K562 (cell line): ENCODE data around the gene EEF1AKMT1. TPM values are rescaled to one million over a fixed set of nuclear protein-coding genes. Genes with fewer than 3 reads are reported as not detected.

Source experiments
- ATAC-seq: fragments of 200-7000 bp; cut with Tn5 transposase; 3 replicates; pipeline ENCODE4 v1.9.1; 2020; ENCODE audit warnings: moderate library complexity
- BruUV-seq: library from RNA; stranded (reverse); fragments of 400-500 nt; replicated peaks from 2 replicates; lab custom pipeline; 2021; lab: Mats Ljungman, UMichigan
- CTCF ChIA-PET: fragments of 300-600 bp; formaldehyde crosslinking; extraction: SDS; loops from one replicate; lab custom pipeline; 2021; ENCODE audit warnings: low intra/inter-chr PET ratio; lab: Yijun Ruan, JAX
- POLR2A ChIA-PET: fragments of 300-600, 350-650 bp; sonication (Branson Sonifier 250); formaldehyde crosslinking; extraction: SDS; loops from one replicate; lab custom pipeline; 2021; ENCODE audit warnings: antibody characterized with exemption, inconsistent platforms; lab: Yijun Ruan, JAX
- DNase-seq, 4 experiments: peaks; one replicate each; pipeline versions ENCODE4 v3.0.0 to v3.0.0-alpha.2; 2011 to 2018; ENCODE audit warnings: low spot score in 3 of 4, mixed read lengths in 3 of 4; ENCODE audit errors: extremely low read depth in 1 of 4
- FAIRE-seq: peaks from 2 replicates; lab custom pipeline; 2011; peaks lifted over from hg19 to GRCh38; lab: Jason Lieb, UNC
- H2AFZ ChIP-seq: 2 replicates; pipeline ENCODE4 v1.6.0; 2011; ENCODE audit warnings: low read depth, low read length, control low read depth, inconsistent platforms
- H3K27ac ChIP-seq: fragments of 200-600 bp; 3 replicates; pipeline ENCODE4 v1.8.0; 2011; ENCODE audit warnings: low read depth, mild to moderate bottlenecking, control low read depth, inconsistent platforms, low read length, moderate library complexity, mixed read lengths; ENCODE audit errors: extremely low read depth
- H3K27me3 ChIP-seq, 2 experiments: fragments of 300-600 bp in 1 of 2; 2 replicates in 1 of 2; 3 replicates in 1 of 2; pipeline versions ENCODE4 v1.6.0 to v1.8.0; 2011; ENCODE audit warnings: inconsistent platforms in 2 of 2, low read length in 2 of 2, mild to moderate bottlenecking in 1 of 2, mixed read lengths in 1 of 2, moderate library complexity in 1 of 2; ENCODE audit not compliant: control insufficient read depth in 2 of 2, insufficient read depth in 2 of 2
- H3K36me3 ChIP-seq: fragments of 300-600 bp; 3 replicates; pipeline ENCODE4 v1.8.0; 2011; ENCODE audit warnings: mild to moderate bottlenecking, low read length, inconsistent platforms; ENCODE audit not compliant: control insufficient read depth, insufficient read depth
- H3K4me1 ChIP-seq, 2 experiments: fragments of 200-600 bp in 1 of 2; replicated peaks in 1 of 2; 2 replicates in 1 of 2; 3 replicates in 1 of 2; pipeline versions ENCODE4 v1.5.1 to v1.8.0; 2011; ENCODE audit warnings: inconsistent platforms in 2 of 2, low read length in 2 of 2, mild to moderate bottlenecking in 1 of 2, mixed read lengths in 1 of 2, moderate library complexity in 1 of 2; ENCODE audit not compliant: control insufficient read depth in 2 of 2, insufficient read depth in 2 of 2
- H3K4me2 ChIP-seq: 2 replicates; pipeline ENCODE4 v1.6.1; 2011; ENCODE audit warnings: low read length, control low read depth, inconsistent platforms, mixed read lengths; ENCODE audit not compliant: insufficient read depth
- H3K4me3 ChIP-seq: fragments of 200-600 bp; sonication (generic), shearing (Covaris generic); 2 replicates; pipeline ENCODE4 v1.5.1; 2016; ENCODE audit warnings: control low read depth, inconsistent platforms
- H3K79me2 ChIP-seq: fragments of 200-600 bp; 3 replicates; pipeline ENCODE4 v1.8.0; 2011; ENCODE audit warnings: low read length, inconsistent platforms; ENCODE audit not compliant: control insufficient read depth, insufficient read depth
- H3K9ac ChIP-seq, 2 experiments: 2 replicates each; pipeline versions ENCODE4 v1.6.0 to v1.6.1; 2011; ENCODE audit warnings: low read depth in 2 of 2, low read length in 2 of 2, control low read depth in 1 of 2, inconsistent platforms in 1 of 2, mild to moderate bottlenecking in 1 of 2, mixed read lengths in 1 of 2; ENCODE audit not compliant: insufficient read depth in 1 of 2
- H3K9me1 ChIP-seq: one replicate; pipeline ENCODE4 v1.6.0; 2011; ENCODE audit warnings: inconsistent platforms, mild to moderate bottlenecking, low read length, moderate library complexity; ENCODE audit not compliant: control insufficient read depth, insufficient read depth
- H3K9me3 ChIP-seq: replicated peaks from 2 replicates; pipeline ENCODE4 v1.5.1; 2011; ENCODE audit warnings: low read depth, low read length, inconsistent platforms; ENCODE audit not compliant: control insufficient read depth, insufficient read depth
- H4K20me1 ChIP-seq: replicated peaks from 2 replicates; pipeline ENCODE4 v1.6.1; 2011; ENCODE audit warnings: low read length, inconsistent platforms, mixed read lengths; ENCODE audit not compliant: control insufficient read depth, insufficient read depth
- FOS ChIP-seq: IDR thresholded peaks from 3 replicates; pipeline ENCODE4 v1.6.1; 2011; ENCODE audit not compliant: insufficient read length; ENCODE audit errors: extremely low read depth
- KAT8 ChIP-seq: fragments of 450-650 bp; IDR thresholded peaks from 2 replicates; pipeline ENCODE4 v1.6.1; 2016; ENCODE audit warnings: low read depth, mild to moderate bottlenecking
- SIN3A ChIP-seq, 2 experiments: fragments of 150-350 bp in 1 of 2; IDR thresholded peaks; 2 replicates each; pipeline ENCODE4 v1.6.1; 2011 to 2016; ENCODE audit warnings: borderline replicate concordance in 2 of 2, low read depth in 2 of 2, low read length in 2 of 2, mild to moderate bottlenecking in 2 of 2, moderate library complexity in 2 of 2; ENCODE audit not compliant: control insufficient read depth in 1 of 2
- TEAD2 ChIP-seq: fragments of 450-650 bp; IDR thresholded peaks from 2 replicates; pipeline ENCODE4 v1.6.1; 2016; ENCODE audit warnings: missing genetic modification characterization, control low read depth, missing compliant biosample characterization
- WGBS: fragments of 100-300 bp; shearing (Covaris generic); methylation state at CpG from one replicate; pipeline ENCODE4 v1.1.6; 2016; ENCODE audit warnings: low coverage, mixed read lengths; ENCODE audit not compliant: insufficient coverage; ENCODE audit errors: missing lambda C conversion rate; 5-methylcytosine and 5-hydroxymethylcytosine counted together
- in situ Hi-C: fragments of 300-500 bp; cut with MboI; formaldehyde crosslinking; loops from 4 replicates; pipeline ENCODE4 v1.15.0; 2018; ENCODE audit warnings: inconsistent platforms, mixed read lengths
- intact Hi-C: fragments of 100-400 bp; cut with micrococcal nuclease; formaldehyde crosslinking; loops from 2 replicates; pipeline ENCODE4 v1.14.2; 2022
- polyA plus RNA-seq, 8 experiments: library from polyadenylated mRNA; depleted of rRNA in 4 of 8; stranded (reverse) in 5 of 8; unstranded in 3 of 8; fragments of >200 nt; fragmentation: Nextera tagmentation in 2 of 8; fragmentation: Illumina TruSeq in 1 of 8; extraction: Ambion mirVana in 2 of 8; extraction: Trizol in 1 of 8; gene quantifications; 2 replicates each; pipeline versions ENCODE4 v1.2.1 to v1.2.3, GENCODE V29; 2011 to 2014; ENCODE audit warnings: inconsistent platforms in 1 of 8, missing spikeins in 1 of 8
- total RNA-seq, 7 experiments: library from RNA; depleted of rRNA in 6 of 7; stranded (reverse); fragments of >200 nt in 6 of 7; fragmentation: Illumina TruSeq in 2 of 7; extraction: Trizol in 2 of 7; gene quantifications; 2 replicates each; pipeline versions ENCODE4 v1.2.1 to v1.2.3, GENCODE V29; 2011 to 2021; ENCODE audit warnings: low replicate concordance in 1 of 7
- TF ChIP-seq, protein P1 (sequence below): sonication (generic); formaldehyde crosslinking; IDR thresholded peaks from 2 replicates; pipeline ENCODE4 v1.8.1; 2023; ENCODE audit warnings: mild to moderate bottlenecking, missing genetic modification reagents
- TF ChIP-seq, protein P2 (sequence below): fragments of 450-650 bp; IDR thresholded peaks from 2 replicates; pipeline ENCODE4 v1.6.1; 2018; ENCODE audit not compliant: partially characterized antibody
- TF ChIP-seq, protein P3 (sequence below): fragments of 250-450 bp; sonication (Bioruptor Pico); IDR thresholded peaks from 2 replicates; pipeline ENCODE4 v1.5.0; 2021
- TF ChIP-seq, protein P4 (sequence below): sonication (generic); formaldehyde crosslinking; IDR thresholded peaks from 2 replicates; pipeline ENCODE4 v1.8.0; 2022; ENCODE audit warnings: mild to moderate bottlenecking, missing genetic modification reagents
- TF ChIP-seq, protein P5 (sequence below), 3 experiments: IDR thresholded peaks in 2 of 3; conservative IDR thresholded peaks in 1 of 3; 2 replicates each; pipeline ENCODE4 v1.5.1; 2011 to 2012; ENCODE audit warnings: low read length in 3 of 3, mild to moderate bottlenecking in 3 of 3, control low read depth in 2 of 3, improper control_type of control experiment in 1 of 3, inconsistent platforms in 1 of 3, low read depth in 1 of 3, mixed read lengths in 1 of 3, moderate library complexity in 1 of 3; ENCODE audit not compliant: insufficient read depth in 2 of 3

Gene EEF1AKMT1
- total and polyA plus RNA-seq, 9 of the 15 experiments (the other 6 are each of a cell fraction or from before 2014, with no cell fraction given), result 5.3 to 36.3 (median 7.9) TPM

DNA sequence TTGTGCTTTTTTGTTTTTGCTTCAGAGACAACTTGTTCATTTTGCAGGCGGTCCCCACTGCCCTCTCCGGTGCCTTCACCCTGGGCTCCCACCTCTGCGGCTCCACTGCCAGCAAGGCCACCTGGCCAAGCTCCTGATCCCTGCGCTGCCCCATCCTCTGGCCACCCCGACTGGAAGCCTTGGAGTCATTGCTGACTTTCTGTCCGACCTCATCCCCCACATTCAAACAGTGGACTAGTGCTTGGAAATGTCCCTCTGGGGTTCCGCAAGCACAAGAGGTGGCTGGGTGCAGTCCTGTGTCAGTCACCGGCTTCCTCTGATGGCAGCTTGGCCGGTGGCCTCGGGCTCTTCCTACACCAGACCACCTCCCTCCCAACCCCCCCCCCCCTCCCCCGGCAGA, 53.3 kb downstream of the EEF1AKMT1 start:
- no peak for ATAC-seq
- H3K27ac ChIP-seq, result no peak overlapping the region
- H3K4me3 ChIP-seq, result no peak overlapping the region
- ChIA-PET CTCF (no interaction called here), POLR2A (no interaction called here)
- no peak overlapping the region for H2AFZ ChIP-seq
- H3K4me1 ChIP-seq, result peaks cover 0 to 22% of the 10 kb centered on the region in 2 experiments; a peak in 2 of 5 replicates
- no peaks in the 10 kb centered on the region for H4K20me1 ChIP-seq
- no TSS peak for BruUV-seq
- DNase-seq, result no peak
- H3K9me1 ChIP-seq, result no peaks in the 10 kb centered on the region
- in situ Hi-C loops (no loop called here), intact Hi-C loops (no loop called here)
- H3K9me3 ChIP-seq, result no peaks in the 10 kb centered on the region
- WGBS, result 23% methylated on average over 3 of the region's 11 CpGs
- H3K79me2 ChIP-seq, result no peaks in the 10 kb centered on the region
- H3K4me2 ChIP-seq, result no peak overlapping the region
- no peaks in the 10 kb centered on the region for H3K36me3 ChIP-seq
- H3K9ac ChIP-seq, result no peak overlapping the region; a peak in 1 of 4 replicates
- peaks cover 0 to 16% of the 10 kb centered on the region in 2 experiments; a peak in 2 of 5 replicates for H3K27me3 ChIP-seq
- FAIRE-seq, result no peak
- TF ChIP-seq, protein P1, sequence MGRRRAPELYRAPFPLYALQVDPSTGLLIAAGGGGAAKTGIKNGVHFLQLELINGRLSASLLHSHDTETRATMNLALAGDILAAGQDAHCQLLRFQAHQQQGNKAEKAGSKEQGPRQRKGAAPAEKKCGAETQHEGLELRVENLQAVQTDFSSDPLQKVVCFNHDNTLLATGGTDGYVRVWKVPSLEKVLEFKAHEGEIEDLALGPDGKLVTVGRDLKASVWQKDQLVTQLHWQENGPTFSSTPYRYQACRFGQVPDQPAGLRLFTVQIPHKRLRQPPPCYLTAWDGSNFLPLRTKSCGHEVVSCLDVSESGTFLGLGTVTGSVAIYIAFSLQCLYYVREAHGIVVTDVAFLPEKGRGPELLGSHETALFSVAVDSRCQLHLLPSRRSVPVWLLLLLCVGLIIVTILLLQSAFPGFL, result no peak
- TF ChIP-seq, protein P2, sequence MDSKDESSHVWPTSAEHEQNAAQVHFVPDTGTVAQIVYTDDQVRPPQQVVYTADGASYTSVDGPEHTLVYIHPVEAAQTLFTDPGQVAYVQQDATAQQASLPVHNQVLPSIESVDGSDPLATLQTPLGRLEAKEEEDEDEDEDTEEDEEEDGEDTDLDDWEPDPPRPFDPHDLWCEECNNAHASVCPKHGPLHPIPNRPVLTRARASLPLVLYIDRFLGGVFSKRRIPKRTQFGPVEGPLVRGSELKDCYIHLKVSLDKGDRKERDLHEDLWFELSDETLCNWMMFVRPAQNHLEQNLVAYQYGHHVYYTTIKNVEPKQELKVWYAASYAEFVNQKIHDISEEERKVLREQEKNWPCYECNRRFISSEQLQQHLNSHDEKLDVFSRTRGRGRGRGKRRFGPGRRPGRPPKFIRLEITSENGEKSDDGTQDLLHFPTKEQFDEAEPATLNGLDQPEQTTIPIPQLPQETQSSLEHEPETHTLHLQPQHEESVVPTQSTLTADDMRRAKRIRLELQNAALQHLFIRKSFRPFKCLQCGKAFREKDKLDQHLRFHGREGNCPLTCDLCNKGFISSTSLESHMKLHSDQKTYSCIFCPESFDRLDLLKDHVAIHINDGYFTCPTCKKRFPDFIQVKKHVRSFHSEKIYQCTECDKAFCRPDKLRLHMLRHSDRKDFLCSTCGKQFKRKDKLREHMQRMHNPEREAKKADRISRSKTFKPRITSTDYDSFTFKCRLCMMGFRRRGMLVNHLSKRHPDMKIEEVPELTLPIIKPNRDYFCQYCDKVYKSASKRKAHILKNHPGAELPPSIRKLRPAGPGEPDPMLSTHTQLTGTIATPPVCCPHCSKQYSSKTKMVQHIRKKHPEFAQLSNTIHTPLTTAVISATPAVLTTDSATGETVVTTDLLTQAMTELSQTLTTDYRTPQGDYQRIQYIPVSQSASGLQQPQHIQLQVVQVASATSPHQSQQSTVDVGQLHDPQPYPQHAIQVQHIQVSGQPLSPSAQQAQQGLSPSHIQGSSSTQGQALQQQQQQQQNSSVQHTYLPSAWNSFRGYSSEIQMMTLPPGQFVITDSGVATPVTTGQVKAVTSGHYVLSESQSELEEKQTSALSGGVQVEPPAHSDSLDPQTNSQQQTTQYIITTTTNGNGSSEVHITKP, result no peak
- TF ChIP-seq KAT8 (no peak), TEAD2 (tag) (no peak), FOS (no peak), SIN3A (IDR thresholded peaks at IDR 0.05; ENCODE audit: borderline replicate concordance in 2 of 2, control insufficient read depth in 1 of 2, low read depth in 2 of 2, low read length in 2 of 2) (no peak)
- TF ChIP-seq, protein P3, sequence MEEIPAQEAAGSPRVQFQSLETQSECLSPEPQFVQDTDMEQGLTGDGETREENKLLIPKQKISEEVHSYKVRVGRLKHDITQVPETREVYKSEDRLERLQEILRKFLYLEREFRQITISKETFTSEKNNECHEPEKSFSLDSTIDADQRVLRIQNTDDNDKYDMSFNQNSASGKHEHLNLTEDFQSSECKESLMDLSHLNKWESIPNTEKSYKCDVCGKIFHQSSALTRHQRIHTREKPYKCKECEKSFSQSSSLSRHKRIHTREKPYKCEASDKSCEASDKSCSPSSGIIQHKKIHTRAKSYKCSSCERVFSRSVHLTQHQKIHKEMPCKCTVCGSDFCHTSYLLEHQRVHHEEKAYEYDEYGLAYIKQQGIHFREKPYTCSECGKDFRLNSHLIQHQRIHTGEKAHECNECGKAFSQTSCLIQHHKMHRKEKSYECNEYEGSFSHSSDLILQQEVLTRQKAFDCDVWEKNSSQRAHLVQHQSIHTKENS, result no peak
- TF ChIP-seq, protein P4, sequence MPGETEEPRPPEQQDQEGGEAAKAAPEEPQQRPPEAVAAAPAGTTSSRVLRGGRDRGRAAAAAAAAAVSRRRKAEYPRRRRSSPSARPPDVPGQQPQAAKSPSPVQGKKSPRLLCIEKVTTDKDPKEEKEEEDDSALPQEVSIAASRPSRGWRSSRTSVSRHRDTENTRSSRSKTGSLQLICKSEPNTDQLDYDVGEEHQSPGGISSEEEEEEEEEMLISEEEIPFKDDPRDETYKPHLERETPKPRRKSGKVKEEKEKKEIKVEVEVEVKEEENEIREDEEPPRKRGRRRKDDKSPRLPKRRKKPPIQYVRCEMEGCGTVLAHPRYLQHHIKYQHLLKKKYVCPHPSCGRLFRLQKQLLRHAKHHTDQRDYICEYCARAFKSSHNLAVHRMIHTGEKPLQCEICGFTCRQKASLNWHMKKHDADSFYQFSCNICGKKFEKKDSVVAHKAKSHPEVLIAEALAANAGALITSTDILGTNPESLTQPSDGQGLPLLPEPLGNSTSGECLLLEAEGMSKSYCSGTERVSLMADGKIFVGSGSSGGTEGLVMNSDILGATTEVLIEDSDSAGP, result no peak
- TF ChIP-seq, protein P5, sequence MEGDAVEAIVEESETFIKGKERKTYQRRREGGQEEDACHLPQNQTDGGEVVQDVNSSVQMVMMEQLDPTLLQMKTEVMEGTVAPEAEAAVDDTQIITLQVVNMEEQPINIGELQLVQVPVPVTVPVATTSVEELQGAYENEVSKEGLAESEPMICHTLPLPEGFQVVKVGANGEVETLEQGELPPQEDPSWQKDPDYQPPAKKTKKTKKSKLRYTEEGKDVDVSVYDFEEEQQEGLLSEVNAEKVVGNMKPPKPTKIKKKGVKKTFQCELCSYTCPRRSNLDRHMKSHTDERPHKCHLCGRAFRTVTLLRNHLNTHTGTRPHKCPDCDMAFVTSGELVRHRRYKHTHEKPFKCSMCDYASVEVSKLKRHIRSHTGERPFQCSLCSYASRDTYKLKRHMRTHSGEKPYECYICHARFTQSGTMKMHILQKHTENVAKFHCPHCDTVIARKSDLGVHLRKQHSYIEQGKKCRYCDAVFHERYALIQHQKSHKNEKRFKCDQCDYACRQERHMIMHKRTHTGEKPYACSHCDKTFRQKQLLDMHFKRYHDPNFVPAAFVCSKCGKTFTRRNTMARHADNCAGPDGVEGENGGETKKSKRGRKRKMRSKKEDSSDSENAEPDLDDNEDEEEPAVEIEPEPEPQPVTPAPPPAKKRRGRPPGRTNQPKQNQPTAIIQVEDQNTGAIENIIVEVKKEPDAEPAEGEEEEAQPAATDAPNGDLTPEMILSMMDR (IDR thresholded peaks at IDR 0.05 in 2 of 3, conservative IDR thresholded peaks at IDR 0.05 in 1 of 3; ENCODE audit: insufficient read depth in 2 of 3, low read depth in 1 of 3, low read length in 3 of 3), result no peak
